Embryonic facial prominence (tissue), 1 donor: ENCODE measurements around the gene MRC2.

ENCODE experiments used
- DNase-seq: peaks from one replicate; pipeline ENCODE4 v3.0.0-alpha.2; 2016; ENCODE audit errors: extremely low spot score

The MRC2 gene

DNA sequence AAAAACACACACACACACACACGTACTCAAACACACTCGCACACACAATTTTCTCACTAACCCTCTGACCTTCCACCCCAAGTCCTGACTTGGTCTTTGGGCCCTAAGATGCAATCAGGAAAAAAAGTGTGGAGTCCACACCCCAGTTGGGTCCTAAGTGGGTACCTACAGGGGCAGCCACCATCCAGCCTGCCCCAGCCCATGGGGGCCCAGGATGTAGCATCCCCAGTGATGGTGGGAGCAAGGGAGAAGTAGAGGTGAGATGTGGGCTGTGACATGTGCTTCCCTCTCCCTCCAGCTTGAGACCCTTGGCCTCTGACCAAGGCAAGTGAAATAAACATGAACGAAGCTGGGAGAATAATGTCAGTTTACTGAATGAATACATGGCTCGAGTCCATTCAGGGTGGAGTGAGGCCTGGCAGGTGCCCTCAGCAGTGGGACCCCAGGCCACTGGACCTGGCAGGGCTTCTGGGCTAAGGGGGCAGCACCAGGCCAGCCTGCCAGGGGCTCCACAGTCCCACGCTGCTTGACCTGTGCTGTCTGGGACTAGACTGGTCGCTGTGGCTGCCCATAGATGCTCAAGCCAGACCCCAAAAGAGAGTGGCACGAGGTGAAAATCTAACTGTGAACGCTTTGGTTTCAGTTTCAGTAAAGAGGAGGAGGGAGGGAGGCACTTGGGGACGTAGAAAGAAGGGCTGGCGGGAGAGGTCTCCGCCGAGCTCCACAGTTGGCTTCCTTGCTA is 73.7 kb downstream of the MRC2 start:
- no peak for DNase-seq

DNA sequence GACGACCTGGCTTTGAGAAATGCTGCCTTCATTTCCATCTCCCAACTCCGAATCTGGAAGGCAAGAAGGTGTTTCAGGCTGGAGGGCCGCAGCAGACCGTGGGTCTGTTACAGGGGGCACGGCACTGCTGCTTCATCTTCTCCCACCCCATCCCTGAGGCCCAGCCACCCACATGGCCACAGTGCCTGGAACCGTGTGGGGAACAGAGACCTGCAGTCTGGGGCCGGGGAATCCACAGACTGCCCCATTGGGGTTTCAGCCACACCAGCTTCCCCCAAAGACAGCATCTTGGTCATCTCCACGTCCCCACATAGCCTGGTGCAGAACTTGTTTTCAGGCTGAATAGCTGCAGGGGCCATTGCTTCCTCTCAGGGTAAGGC is 74.2 kb downstream of the MRC2 start:
- no peak for DNase-seq

DNA sequence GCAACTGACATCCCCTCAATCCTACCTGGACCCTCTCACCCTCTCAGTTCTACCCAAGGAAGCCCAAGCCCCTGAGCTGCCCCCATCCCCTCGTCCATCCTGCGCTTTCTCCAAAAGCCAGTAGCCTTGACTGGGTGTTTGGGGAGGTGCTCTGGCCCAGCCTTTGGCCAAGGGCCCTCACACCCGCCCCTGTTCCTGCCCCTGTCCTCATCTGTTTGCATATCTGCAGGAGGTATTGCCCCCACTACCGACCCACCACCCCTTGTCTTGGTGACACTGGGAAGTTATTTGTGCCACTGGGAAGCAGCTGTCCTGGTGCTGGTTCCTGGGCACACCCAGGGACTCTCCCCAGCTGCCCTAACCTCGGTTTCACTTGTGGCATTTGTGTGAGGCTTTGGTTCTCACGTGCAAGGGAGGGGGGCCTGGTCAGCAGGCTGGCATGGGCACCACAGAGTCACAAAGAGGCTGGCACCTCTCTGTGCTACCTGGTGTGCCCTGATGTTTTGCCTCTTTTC is 75.3 kb downstream of the MRC2 start:
- DNase-seq = no peak

DNA sequence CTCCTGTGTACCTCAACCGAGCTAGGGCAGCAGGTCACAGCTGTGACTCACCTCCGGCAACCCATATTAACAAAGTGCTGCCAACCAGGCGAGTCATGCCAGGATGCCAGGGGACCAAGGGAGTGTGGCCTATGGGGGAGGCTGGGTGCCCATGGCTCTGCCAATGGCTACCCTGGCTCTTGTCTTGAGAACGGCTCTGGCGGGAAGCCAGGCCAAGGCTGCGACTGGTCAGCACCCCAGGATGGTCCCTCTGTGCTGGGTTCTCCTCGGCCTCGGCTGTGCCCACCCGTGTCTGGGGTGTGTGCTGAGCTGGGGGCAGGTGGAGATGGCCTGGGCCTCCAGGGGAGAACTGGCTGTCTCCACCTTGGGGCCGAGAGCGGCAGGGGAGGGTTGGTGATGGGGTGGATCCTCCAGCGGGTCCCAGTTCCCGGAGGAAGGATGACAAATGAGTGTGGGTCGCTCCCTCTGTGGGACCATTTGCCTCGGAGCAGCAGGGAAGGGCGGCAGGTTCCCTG is 75.8 kb downstream of the MRC2 start:
- DNase-seq = no peak

DNA sequence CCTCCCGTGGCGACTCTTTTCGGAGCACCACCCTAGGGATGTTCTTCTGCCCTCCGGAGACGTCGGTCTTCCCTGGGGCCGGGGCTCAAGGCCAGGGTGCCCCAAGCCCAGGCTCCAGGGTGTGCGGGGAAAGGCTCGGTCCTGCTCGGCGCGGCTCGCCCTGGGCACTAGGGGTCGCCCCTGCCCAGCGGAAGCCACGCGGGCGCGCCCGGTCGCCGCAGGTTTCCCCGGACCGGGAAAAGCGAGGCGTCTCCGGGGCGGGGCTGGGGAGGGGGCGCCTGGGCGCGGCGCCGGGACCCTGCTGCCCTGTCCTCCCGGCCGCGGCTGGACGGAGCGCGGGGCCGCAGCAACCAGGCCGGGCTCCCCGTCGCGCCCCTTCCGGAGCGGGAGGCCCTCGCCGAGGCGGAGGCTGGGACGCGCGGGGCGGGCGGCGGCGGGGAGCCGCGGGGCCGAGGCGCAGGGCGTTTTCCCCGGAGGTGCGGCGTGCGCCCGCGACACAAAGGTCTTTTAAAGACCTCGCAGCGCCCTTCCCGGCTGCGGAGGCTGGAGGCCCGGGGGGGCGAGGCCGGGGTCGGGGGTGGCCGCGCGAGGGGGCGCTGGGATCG is 76.4 kb downstream of the MRC2 start:
- peak; percentile 36 for DNase-seq

DNA sequence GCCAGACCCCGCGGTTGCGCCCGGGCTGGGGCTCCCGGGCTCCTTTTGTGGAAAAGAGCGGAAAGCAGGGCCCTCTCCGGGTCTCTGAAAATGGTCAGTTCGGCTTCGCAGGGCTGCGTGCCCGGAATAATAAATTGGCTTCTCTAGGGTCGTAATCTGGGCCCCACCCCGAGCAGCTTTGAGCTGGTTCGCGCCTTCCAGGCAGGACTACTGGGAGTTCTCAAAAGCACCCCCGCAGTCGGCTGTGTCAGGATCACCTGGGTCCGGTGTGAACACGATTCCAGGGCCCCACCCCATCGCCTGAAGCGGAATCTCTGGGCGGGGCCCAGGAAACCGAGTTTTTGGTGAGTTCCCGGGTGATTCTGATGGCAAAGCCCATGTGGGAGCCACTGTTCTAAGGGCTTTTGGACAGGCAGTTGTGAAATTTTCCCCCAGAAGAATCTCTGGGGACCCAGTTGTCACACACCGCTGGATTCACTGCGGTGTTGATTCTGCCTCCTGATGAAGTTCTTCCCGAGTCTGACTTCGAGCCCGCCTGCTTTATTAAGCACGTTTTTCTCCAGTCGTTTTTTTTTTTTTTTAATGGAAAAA is 77.0 kb downstream of the MRC2 start:
- no peak for DNase-seq

DNA sequence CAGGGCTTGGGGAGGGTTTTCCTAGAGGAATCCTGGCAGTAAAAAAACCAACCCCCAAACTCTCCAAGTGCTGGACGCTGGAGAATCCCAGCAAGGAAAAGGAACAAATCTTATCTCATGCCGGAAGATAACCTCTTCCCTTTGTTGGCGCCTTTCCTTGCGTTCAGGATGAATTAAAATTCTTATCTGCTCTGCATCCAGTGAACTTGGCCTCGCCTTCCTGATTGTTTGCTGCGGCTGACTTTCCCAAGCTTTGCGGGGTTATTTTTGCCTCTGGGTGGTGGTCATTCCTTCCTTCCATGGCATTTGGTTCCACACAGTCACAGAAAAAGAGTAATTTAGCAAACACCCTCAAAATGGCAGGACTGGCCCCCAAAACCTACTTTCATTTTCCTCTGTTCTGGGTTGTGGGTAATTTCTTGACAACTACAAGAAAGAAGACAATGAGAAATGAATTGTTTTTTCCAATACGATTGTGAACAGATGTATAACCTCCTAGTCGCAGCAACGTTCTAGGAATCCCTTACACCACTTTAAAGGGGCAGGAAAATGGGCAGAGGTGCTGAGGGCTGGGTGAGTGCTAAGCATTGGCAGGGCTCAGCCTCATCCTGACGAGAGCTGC is 77.8 kb downstream of the MRC2 start:
- no peak for DNase-seq

DNA sequence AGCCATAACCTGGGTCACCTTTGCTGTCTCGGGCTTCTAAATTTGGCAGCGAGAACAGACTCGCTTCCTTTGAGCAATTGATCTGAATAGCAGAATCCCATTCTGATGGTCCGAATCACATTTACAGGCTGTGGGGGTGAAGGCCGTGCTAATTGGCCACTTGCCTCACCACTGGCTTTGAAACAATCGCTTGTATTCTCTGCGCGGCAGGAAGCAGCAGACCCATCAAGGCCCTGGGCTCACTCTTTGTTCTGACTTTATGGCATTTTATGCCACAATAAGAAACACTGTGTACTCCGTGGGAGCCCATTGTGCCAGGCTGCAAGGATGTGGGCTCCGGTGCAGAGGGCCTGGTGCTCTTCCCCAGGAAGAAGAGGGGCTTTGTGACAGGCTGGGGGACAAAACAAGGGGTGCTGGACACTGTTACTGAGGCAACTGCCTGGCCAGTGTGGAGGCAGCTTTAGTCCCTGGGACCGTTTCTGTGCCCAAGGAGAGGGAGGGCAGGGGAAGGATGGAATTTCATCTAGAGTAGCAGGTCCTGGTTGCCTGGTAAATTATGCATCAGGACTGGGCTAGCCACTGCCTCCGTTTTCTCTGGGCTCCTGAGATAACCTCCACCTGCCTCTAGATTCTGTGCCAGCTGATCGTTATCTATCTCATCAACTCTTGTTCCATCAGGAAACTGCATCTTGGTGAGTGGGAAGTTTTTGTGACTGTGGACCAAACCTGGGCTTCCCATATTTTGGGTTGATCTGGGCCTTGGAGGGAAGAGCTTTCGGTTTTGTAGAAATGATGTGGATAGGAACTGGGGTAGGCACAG is 78.5 kb downstream of the MRC2 start:
- DNase-seq = no peak

DNA sequence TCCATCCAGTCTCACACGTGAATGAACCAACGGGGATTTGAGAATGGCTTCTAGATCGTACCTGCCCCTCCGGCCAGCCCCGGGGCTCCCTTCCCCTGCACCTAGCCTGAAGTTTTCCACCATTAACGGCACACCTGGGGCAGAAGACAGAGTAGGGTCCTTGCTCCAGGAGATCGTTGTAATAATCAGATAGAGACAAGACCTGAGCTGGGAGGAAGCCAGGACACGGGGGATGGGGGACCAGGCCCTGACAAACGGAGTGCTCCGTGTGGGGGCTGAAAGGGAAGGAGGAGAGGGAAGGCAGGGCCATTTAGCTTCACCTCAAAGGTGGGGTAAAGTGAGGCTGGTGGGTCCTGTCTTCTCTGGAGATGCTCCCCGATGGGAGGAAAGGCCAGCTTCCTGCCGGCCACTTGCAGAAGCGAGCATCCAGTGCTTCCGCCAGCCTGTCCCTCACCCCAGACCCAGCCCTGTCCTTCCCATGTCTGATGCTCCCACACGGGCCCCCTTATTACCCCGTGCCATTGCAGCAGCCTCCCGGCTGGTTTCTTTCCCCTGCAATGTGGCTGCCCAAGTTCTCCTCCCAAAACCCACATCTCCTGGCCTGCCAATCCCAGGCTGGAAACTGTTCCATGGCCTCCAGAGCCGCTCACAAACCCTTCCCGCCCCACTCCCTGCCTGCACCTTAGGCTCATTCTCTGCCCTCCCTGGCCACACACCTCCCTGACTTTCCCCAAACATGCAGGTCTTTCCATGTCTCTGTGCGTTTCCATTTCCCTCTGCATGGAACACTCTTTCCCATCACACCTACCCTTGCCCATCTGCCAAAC is 79.3 kb downstream of the MRC2 start:
- no peak for DNase-seq

DNA sequence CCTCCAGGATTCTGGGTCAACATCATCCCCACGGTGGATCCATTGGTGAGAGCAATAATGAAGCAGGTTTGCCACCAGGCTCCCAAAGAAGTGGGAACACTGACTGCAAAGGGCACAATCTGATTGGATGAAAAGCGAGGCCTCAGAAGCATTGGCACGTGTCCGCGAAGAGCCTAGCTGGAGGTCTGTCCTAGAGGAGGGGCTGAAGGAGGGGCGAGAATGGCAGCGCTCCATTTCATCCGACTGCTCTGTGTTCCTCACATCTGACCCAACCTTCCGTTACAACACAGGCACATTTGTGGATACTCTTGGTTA is 79.9 kb downstream of the MRC2 start:
- no peak for DNase-seq

DNA sequence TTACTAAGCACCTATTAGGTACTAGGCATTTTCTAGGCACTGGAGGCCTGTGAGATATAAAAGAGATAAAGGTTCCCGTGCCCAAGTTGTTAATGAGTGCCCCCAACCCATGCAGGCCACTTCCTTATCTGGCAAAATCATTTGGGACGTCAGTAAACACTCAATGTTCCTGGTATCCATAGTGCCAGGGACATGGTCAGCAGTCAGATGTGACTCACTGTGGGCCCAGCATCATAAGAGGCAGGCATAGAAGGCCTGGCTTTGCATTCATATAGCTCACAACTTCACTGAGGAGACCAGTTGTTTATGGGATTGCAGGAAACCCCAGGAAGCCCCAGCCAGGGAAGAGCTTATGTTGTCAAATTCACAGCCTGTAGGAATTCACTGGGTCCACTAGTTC is 81.1 kb downstream of the MRC2 start:
- DNase-seq = no peak

DNA sequence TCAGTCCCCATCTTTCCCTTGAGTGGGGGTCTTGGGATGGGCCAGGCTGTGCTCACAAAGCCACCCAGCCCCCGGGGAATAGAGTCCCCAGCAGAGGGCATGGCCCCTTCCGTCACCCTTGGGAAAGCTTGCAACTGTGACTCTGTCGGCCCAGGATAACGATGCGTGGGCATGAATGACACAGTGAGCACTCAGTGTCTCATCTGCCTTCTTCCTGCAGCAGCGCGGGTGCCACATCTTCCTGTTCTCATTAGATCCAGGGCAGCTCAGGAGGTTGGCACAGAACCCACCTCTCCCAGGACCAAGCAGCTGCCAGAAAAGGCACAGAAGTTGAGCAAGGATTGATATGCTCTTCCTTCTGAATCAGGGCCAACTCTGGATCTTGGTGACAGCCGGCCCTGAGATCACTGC is 84.7 kb downstream of the MRC2 start:
- no peak for DNase-seq

DNA sequence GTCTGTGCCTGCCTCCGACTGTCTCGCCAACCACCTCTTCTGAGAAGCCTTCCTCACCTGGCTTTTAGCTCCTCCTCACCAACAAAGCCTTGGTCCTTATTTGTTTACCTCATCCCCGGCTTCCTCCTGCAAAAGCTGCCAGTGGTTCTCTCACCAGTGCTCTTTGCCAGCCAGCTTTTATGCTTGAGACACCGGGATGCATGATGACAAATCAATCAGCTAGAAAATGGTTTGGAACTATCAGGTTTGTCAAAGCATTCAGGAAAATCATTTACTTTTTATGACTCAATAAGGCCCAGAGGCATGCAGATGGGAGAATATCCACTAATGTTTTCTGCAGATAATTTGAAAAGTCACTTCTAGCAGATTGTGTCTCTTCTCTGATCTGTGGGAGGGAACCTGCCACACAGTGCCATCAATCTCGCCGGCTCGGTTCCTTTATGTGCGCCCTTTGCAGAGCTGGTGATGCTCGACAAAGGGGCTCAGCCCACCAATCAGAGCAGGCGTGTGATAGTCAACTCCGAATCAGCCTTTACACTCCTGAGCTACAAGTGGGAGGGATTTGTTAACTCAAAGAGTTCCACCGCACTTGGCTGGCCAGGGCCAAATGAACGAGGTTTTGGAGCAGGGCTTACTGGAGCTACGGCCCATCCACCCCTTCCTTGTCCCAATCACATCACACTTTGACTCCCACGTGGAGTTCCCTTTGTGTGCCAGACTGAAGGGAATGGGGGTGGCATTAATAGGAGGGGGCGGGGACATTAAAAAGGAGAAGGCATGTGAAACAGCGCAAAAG is 85.8 kb downstream of the MRC2 start:
- DNase-seq = no peak

DNA sequence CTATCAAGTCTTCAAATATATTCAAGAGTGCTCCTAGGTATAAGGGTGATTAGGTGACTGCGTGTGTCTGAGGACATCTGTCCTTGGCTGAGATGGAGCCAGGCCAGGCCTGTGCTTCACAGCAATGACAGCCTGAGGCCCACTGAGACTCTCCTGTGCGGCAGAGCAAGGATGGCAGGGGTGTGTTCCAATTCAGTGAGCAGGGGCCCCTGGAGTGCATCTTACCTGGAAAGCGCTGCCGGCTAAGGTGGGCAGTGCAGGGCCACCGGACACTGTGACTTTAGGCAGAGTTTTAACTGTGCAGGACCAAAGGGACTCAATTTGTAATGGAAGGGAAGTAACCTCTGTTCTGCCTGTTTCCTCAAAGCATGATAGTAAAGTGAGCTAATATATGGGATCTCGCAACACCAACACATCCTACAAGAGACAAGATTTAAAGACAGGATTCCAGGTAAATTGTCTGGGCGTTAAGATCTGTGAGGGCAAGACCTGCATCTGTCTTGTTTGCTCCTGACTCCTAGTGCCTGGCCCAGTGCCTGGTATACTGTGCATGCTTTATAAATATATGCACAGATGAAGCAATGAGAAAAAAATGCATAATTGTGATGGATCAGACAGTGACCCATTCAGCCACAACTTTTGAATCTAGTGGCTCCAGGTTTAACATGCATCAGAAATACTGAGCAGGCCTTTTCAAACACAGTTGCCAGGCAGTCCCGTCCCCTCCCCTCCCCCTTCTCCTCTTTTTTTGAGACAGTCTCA is 86.7 kb downstream of the MRC2 start:
- DNase-seq = no peak

DNA sequence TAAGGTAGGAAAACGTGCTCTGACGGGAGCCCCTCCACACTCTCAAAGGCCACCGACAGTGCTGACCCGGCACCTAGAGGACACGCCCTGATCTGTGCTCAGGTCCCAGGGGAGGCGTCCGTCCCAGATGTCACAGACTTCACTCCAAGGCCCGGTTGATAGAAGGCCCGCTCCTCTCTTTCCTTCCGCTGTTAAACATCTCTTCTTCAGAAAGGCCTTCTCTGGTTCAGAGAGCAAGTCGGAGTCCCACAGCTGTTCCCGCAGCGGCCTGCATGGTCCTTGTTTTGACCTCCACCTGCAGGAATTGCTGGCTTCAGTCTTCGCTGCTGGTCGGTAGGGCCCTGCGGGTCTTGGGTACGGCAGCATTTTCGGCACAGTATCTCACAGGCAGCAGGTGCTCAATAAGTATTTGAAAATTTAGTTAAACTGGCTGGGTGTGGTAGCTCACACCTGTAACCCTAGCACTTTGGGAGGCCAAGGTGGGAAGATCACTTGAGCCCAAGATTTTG is 88.5 kb downstream of the MRC2 start:
- no peak for DNase-seq

DNA sequence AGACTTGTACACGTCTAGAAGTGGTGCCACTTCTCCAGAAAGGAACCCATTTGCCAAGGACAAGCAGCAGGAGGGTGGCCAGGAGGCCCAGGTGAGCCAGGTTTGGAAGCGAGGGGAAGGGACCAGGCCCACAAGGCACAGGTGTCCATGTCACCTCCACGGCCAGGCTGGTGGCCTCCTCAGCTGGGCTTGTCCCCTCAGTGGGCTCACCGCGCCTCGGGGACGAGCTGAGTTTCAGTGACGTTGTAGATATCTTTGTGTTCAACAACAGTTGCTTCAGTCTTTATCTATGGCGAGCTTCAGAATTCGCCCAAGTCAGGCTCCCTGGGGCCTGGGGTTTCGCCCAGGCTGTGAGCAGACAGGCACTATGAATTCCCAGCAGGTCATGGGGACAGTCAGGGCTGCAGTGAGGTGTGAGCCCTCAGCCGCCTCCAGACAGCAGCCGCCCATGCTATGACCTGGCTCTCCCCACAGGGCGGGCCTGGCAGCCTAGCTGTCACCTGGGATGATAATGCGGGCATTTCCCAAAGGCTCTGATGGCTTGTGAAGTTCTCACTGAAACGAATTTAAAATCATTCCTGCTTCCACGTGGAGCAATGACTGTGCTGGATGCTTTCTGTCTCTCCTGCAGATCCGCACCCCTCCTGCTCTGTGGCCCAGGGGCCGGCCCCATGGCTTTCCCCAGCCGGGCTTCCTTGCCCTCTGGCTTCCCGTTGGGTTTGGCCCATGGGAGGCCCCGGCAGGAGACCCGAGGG is 89.5 kb downstream of the MRC2 start:
- DNase-seq = no peak

DNA sequence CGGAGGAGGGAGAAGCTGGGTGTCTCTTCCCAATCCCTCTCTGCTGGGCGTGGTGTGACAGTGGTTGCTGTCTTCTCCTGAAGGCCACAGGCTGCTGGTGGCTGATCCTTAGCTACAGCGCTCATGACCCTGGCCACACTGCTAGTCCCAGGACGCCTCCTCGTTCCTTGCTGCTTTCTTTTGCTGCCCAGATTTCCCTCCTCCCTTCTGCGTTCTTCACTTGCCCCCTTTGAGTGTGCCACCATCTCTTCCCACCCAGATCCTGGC is 90.1 kb downstream of the MRC2 start:
- DNase-seq = no peak

DNA sequence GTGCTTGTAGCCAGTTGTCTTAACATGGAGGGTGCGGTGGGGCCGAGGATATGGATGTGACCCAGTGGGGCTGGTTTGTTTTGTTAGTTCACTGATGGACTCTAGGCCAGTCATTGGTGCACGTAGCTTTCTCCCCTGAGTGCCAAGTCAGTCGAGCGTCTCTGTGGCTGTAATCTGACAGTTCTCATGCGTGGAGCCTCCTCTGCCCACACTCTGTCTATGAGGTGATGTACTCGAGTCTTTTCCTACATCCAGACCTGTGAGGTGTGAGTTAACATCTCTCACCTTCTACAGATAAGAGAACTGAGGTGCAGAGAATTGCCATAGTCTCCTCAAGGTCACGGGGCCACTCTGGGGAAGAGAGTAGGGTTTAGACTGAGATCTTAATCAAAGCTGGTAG is 90.4 kb downstream of the MRC2 start:
- DNase-seq = no peak

DNA sequence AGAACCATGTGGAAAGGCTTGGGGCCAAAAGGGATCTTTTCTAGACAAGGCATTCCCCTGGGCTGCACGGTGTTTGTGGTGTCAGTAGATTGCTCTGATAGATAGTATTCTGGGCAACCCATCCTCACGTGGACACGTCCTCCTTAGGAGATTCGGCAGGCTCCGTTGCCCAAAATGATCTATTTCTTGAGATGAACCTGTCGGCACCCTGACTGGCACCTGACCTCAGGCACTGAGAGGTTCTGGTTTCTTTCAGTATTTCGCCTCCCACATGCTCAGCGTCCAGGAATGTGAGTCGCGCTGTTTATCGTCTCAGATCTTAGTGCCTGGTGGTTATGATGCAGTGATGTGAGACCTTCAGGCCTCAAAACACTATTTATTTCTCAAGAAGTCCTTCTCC is 91.0 kb downstream of the MRC2 start:
- DNase-seq = no peak
